HuH-7.5 (cell line): ENCODE data around the gene CORO2B.
A peak's percentile ranks its signal among the peaks of the same experiment; 100 is the strongest.

Experiments
- DNase-seq: peaks from one replicate; pipeline ENCODE4 v3.0.0; 2011; ENCODE audit warnings: low spot score

Gene CORO2B

GRCh38 chr15:68650901-68651709, 72.3 kb downstream of the CORO2B start:
- peak; percentile 68 for DNase-seq

- DNase-seq = no peak
Observed at GRCh38 chr15:68651916-68652525, 73.2 kb downstream of the CORO2B start.

GRCh38 chr15:68653031-68653635, 74.3 kb downstream of the CORO2B start:
- no peak for DNase-seq

GRCh38 chr15:68653801-68654200, 75.0 kb downstream of the CORO2B start:
- DNase-seq = no peak

- no peak for DNase-seq
Observed at GRCh38 chr15:68654786-68655560, 76.2 kb downstream of the CORO2B start.

- no peak for DNase-seq
Observed at GRCh38 chr15:68655686-68656437, 77.1 kb downstream of the CORO2B start.

GRCh38 chr15:68656438-68656739, 77.6 kb downstream of the CORO2B start:
- DNase-seq = no peak

- DNase-seq = no peak
Observed at GRCh38 chr15:68658151-68658550, 79.4 kb downstream of the CORO2B start.

GRCh38 chr15:68658641-68659358, 80.0 kb downstream of the CORO2B start:
- no peak for DNase-seq

GRCh38 chr15:68663526-68663925, 84.7 kb downstream of the CORO2B start:
- no peak for DNase-seq

- DNase-seq = no peak
Observed at GRCh38 chr15:68666120-68666811, 87.5 kb downstream of the CORO2B start.

GRCh38 chr15:68666812-68667450, 88.1 kb downstream of the CORO2B start:
- no peak for DNase-seq

- DNase-seq = no peak
Observed at GRCh38 chr15:68667800-68668625, 89.2 kb downstream of the CORO2B start.

GRCh38 chr15:68668926-68669600, 90.3 kb downstream of the CORO2B start:
- DNase-seq = no peak

- no peak for DNase-seq
Observed at GRCh38 chr15:68672251-68672650, 93.5 kb downstream of the CORO2B start.

- DNase-seq = no peak
Observed at GRCh38 chr15:68672781-68673205, 94.0 kb downstream of the CORO2B start.

GRCh38 chr15:68674975-68675374, 96.2 kb downstream of the CORO2B start:
- DNase-seq = no peak

- DNase-seq = no peak
Observed at GRCh38 chr15:68676011-68676605, 97.3 kb downstream of the CORO2B start.
